BJ (cell line): ENCODE measurements around the gene KDM4B. TPM values are rescaled to one million over a fixed set of nuclear protein-coding genes. Genes with fewer than 3 reads are reported as not detected.
"Not testable (repeated sequence)": the region's sequence is repeated elsewhere in the genome, so short reads cannot be mapped to it uniquely, and the experiment has no call there.

ENCODE experiments used
- CTCF ChIA-PET: fragments of 350-600 bp; formaldehyde crosslinking; extraction: SDS; loops from one replicate; lab custom pipeline; 2021; ENCODE audit warnings: antibody characterized with exemption, inconsistent platforms; lab: Yijun Ruan, JAX
- POLR2A ChIA-PET: fragments of 300-600 bp; sonication (Branson Sonifier 250); formaldehyde crosslinking; extraction: SDS; loops from one replicate; lab custom pipeline; 2021; ENCODE audit warnings: antibody characterized with exemption; lab: Charles Lee
- DNase-seq: peaks from one replicate; pipeline ENCODE4 v3.0.0-alpha.2; 2011; ENCODE audit warnings: low read depth
- H3K27me3 ChIP-seq: 2 replicates; pipeline ENCODE4 v1.6.0; 2011; ENCODE audit warnings: low read length; ENCODE audit not compliant: control insufficient read depth, insufficient read depth
- H3K36me3 ChIP-seq: 2 replicates; pipeline ENCODE4 v1.5.1; 2011; ENCODE audit warnings: low read length; ENCODE audit not compliant: control insufficient read depth, insufficient read depth
- H3K4me3 ChIP-seq: 2 replicates; pipeline ENCODE4 v1.5.1; 2011; ENCODE audit warnings: low read depth, mild to moderate bottlenecking, control low read depth, low read length
- polyA plus RNA-seq: library from polyadenylated mRNA; depleted of rRNA; stranded (reverse); fragments of >200 nt; gene quantifications from 2 replicates; pipeline ENCODE4 v1.2.3, GENCODE V29; 2011
- TF ChIP-seq, protein P1 (sequence below): IDR thresholded peaks from 2 replicates; pipeline ENCODE4 v1.5.1; 2011; ENCODE audit warnings: low read depth, mild to moderate bottlenecking, control low read depth, inconsistent platforms, low read length, moderate library complexity; ENCODE audit not compliant: insufficient read depth

The KDM4B gene
- polyA plus RNA-seq, 1 experiment = 15.2 TPM

- POLR2A ChIA-PET, DNase-seq, H3K4me3 ChIP-seq, H3K27me3 ChIP-seq: not testable (repeated sequence)
- CTCF ChIA-PET = interaction anchor here (0.6 to 5.1 kb wide), 19 partner anchors 10 to 220 kb away, joined by 3 to 50 read pairs (median 7); partner anchors contain the start of gene PLIN3
- peaks cover 11% of the 10 kb centered on the region for H3K36me3 ChIP-seq
- TF ChIP-seq, protein P1, sequence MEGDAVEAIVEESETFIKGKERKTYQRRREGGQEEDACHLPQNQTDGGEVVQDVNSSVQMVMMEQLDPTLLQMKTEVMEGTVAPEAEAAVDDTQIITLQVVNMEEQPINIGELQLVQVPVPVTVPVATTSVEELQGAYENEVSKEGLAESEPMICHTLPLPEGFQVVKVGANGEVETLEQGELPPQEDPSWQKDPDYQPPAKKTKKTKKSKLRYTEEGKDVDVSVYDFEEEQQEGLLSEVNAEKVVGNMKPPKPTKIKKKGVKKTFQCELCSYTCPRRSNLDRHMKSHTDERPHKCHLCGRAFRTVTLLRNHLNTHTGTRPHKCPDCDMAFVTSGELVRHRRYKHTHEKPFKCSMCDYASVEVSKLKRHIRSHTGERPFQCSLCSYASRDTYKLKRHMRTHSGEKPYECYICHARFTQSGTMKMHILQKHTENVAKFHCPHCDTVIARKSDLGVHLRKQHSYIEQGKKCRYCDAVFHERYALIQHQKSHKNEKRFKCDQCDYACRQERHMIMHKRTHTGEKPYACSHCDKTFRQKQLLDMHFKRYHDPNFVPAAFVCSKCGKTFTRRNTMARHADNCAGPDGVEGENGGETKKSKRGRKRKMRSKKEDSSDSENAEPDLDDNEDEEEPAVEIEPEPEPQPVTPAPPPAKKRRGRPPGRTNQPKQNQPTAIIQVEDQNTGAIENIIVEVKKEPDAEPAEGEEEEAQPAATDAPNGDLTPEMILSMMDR = peak; percentile 74
These were observed 60.7 kb downstream of the KDM4B start for GRCh38 chr19:5029596-5029995.

- no peak overlapping the region for H3K4me3 ChIP-seq
- POLR2A ChIA-PET = no interaction called here
- peaks cover 15% of the 10 kb centered on the region for H3K36me3 ChIP-seq
- TF ChIP-seq, protein P1 = no peak
- H3K27me3 ChIP-seq = no peaks in the 10 kb centered on the region
- DNase-seq = no peak
- CTCF ChIA-PET = interaction anchor here (0.6 to 5.1 kb wide), 35 partner anchors 7 to 302 kb away, joined by 3 to 50 read pairs (median 5); partner anchors contain the start of gene PLIN3
These were observed 61.4 kb downstream of the KDM4B start for GRCh38 chr19:5030136-5030820.

DNA sequence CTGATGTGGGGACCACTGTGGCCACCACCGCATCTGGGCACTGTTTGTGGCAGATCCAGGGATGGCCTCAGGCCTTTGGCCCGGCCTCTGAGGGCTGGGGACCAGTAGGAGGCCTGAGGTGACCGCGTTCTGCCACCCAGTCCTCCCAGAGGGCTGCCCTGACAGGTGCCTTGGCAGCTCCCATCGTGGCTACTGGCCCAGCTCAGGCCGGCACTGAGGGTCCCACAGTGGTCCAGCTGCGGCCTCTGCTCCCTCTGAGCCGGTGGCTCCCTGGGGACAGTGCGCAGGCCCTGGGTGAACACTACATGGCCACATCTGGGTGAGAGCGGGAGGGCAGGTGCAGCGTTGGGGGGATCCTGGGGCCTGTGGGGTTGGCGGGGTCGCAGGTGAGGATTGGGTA, 61.9 kb downstream of the KDM4B start:
- H3K36me3 ChIP-seq = peaks cover 15% of the 10 kb centered on the region
- ChIA-PET CTCF (interaction anchor here (0.6 to 5.1 kb wide), 39 partner anchors 8 to 302 kb away, joined by 3 to 50 read pairs (median 5); partner anchors contain the start of gene PLIN3), POLR2A (no interaction called here)
- H3K4me3 ChIP-seq = no peak overlapping the region
- no peak for DNase-seq
- TF ChIP-seq, protein P1 = no peak
- no peaks in the 10 kb centered on the region for H3K27me3 ChIP-seq

DNA sequence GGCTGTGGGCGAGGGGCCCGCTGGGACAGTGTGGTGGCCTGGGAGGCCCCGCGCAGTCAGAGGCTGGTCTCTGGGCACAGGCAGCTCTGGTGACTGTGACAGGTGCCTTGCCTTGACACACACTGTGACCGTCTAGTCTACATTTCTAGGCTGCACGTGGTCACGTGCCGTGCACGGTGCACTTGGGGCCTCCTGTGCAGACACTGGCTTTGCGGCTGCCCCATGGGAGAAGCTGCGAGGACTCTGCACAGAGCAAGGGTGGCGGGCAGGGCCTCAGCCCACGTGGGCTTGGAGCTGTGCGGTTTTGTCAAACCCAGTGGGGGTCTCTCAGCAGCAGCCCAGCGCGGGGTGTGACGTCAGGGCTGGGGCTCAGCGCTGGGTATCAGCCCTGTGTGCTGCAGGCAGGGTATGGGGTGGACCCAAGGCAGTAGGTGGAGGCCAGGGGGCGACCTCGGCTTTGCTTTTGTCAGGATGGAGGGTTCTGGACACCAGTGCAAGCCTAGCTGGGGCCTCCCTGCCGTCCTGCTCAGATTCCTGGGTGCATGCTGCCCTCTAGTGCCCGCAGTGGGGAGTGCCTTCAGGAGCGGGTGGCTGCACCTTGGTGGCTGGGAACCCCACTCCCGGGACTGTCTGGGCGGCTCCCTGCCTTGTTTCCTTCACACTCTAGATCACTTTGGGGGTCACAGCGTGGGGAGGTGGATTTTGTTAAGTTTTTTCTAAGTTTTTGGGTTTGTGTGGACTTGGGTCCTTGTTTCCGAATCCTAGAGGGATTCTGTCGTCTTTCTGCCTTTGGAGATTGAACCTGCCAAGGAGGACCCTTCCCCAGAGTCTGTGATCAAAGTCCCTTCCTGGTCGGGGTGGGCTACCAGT, 62.6 kb downstream of the KDM4B start:
- TF ChIP-seq, protein P1 = peak; percentile 96
- POLR2A ChIA-PET = interaction anchor here (0.5 kb wide), 2 partner anchors 120 to 167 kb away, joined by 3 to 5 read pairs; no protein-coding TSS in a partner anchor
- H3K4me3 ChIP-seq = no peak overlapping the region

More for the DNA sequence above, 62.6 kb downstream of the KDM4B start:
- Histone ChIP-seq H3K36me3 (peaks cover 15% of the 10 kb centered on the region), H3K27me3 (no peaks in the 10 kb centered on the region)
- CTCF ChIA-PET = interaction anchor here (0.6 to 5.1 kb wide), 39 partner anchors 8 to 543 kb away, joined by 3 to 50 read pairs (median 5); partner anchors contain the start of genes FEM1A and PLIN3
- no peak for DNase-seq
